WTC11 (cell line): ENCODE results near the gene PI4KB.

Experiments
- CREM ChIP-seq: sonication (generic); formaldehyde crosslinking; IDR thresholded peaks from 2 replicates; pipeline ENCODE4 v1.8.1; 2022; ENCODE audit warnings: mild to moderate bottlenecking, missing genetic modification reagents, moderate library complexity
- FOXP1 ChIP-seq: sonication (generic); formaldehyde crosslinking; IDR thresholded peaks from 2 replicates; pipeline ENCODE4 v1.8.0; 2022; ENCODE audit warnings: missing genetic modification reagents, mild to moderate bottlenecking, moderate library complexity, borderline replicate concordance
- NFYB ChIP-seq: sonication (generic); formaldehyde crosslinking; conservative IDR thresholded peaks from 2 replicates; pipeline ENCODE4 v1.8.0; 2022; ENCODE audit warnings: low read depth, missing genetic modification reagents
- TF ChIP-seq, protein P1 (sequence below): sonication (generic); formaldehyde crosslinking; IDR thresholded peaks from 2 replicates; pipeline ENCODE4 v1.8.1; 2022; ENCODE audit warnings: missing genetic modification reagents, borderline replicate concordance
- TF ChIP-seq, protein P2 (sequence below): sonication (generic); formaldehyde crosslinking; IDR thresholded peaks from 2 replicates; pipeline ENCODE4 v1.8.1; 2022; ENCODE audit warnings: low read depth, mild to moderate bottlenecking, moderate library complexity, missing genetic modification reagents, borderline replicate concordance
- TF ChIP-seq, protein P3 (sequence below): fragments of 200-600 bp; IDR thresholded peaks from 2 replicates; pipeline ENCODE4 v1.8.0; 2022; ENCODE audit warnings: antibody characterized with exemption
- TF ChIP-seq, protein P4 (sequence below): sonication (generic); formaldehyde crosslinking; IDR thresholded peaks from 2 replicates; pipeline ENCODE4 v1.8.1; 2023; ENCODE audit warnings: mild to moderate bottlenecking, missing genetic modification reagents
- TF ChIP-seq, protein P5 (sequence below): sonication (generic); formaldehyde crosslinking; IDR thresholded peaks from 2 replicates; pipeline ENCODE4 v1.8.0; 2023; ENCODE audit warnings: missing genetic modification reagents

DNA sequence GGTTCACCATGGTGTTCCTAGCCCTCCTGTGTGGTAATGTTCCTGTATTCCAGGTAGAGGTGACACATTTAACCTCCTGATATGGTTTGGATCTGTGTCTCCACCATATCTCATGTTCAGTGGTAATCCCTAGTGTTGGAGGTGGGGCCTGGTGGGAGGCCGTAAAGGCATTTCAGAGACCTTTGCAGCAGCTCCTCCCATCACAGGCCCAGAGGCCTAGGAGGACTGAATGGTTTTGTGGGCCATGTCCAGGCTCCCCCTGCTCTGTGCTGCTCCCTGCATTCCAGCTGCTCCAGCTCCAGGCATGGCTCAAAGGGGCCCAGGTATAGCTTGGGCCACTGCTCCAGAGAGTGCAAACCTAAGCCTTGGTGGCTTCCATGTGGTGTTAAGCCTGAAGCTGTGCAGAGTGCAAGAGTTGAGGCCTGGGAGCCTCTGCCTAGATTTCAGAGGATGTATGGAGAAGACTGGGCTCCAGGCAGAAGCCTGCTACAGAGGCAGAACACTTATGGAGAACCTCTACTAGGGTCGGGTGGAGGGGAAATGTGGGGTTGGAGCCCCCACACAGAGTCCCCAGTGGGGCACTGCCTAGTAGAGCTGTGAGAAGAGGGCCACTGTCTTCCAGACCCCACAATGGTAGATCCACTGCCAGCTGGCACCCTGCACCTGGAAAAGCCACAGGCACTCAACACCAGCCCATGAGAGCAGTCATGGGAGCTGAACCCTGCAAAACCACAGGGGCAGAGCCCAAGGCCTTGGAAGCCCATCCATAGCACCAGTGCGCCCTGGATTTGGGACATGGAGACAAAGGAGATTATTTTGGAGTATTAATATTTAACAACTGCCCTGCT is 35.3 kb upstream of the PI4KB start:
- no peak for TF ChIP-seq FOXP1
- TF ChIP-seq, protein P1, sequence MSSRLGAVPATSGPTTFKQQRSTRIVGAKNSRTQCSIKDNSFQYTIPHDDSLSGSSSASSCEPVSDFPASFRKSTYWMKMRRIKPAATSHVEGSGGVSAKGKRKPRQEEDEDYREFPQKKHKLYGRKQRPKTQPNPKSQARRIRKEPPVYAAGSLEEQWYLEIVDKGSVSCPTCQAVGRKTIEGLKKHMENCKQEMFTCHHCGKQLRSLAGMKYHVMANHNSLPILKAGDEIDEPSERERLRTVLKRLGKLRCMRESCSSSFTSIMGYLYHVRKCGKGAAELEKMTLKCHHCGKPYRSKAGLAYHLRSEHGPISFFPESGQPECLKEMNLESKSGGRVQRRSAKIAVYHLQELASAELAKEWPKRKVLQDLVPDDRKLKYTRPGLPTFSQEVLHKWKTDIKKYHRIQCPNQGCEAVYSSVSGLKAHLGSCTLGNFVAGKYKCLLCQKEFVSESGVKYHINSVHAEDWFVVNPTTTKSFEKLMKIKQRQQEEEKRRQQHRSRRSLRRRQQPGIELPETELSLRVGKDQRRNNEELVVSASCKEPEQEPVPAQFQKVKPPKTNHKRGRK (CRISPR knock-in tag): no peak
- no peak for TF ChIP-seq CREM (CRISPR knock-in tag)
- TF ChIP-seq, protein P2, sequence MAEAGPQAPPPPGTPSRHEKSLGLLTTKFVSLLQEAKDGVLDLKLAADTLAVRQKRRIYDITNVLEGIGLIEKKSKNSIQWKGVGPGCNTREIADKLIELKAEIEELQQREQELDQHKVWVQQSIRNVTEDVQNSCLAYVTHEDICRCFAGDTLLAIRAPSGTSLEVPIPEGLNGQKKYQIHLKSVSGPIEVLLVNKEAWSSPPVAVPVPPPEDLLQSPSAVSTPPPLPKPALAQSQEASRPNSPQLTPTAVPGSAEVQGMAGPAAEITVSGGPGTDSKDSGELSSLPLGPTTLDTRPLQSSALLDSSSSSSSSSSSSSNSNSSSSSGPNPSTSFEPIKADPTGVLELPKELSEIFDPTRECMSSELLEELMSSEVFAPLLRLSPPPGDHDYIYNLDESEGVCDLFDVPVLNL (CRISPR knock-in tag): no peak
- TF ChIP-seq, protein P3, sequence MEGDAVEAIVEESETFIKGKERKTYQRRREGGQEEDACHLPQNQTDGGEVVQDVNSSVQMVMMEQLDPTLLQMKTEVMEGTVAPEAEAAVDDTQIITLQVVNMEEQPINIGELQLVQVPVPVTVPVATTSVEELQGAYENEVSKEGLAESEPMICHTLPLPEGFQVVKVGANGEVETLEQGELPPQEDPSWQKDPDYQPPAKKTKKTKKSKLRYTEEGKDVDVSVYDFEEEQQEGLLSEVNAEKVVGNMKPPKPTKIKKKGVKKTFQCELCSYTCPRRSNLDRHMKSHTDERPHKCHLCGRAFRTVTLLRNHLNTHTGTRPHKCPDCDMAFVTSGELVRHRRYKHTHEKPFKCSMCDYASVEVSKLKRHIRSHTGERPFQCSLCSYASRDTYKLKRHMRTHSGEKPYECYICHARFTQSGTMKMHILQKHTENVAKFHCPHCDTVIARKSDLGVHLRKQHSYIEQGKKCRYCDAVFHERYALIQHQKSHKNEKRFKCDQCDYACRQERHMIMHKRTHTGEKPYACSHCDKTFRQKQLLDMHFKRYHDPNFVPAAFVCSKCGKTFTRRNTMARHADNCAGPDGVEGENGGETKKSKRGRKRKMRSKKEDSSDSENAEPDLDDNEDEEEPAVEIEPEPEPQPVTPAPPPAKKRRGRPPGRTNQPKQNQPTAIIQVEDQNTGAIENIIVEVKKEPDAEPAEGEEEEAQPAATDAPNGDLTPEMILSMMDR: no peak
- TF ChIP-seq, protein P4, sequence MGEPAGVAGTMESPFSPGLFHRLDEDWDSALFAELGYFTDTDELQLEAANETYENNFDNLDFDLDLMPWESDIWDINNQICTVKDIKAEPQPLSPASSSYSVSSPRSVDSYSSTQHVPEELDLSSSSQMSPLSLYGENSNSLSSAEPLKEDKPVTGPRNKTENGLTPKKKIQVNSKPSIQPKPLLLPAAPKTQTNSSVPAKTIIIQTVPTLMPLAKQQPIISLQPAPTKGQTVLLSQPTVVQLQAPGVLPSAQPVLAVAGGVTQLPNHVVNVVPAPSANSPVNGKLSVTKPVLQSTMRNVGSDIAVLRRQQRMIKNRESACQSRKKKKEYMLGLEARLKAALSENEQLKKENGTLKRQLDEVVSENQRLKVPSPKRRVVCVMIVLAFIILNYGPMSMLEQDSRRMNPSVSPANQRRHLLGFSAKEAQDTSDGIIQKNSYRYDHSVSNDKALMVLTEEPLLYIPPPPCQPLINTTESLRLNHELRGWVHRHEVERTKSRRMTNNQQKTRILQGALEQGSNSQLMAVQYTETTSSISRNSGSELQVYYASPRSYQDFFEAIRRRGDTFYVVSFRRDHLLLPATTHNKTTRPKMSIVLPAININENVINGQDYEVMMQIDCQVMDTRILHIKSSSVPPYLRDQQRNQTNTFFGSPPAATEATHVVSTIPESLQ (CRISPR knock-in tag): no peak
- TF ChIP-seq, protein P5, sequence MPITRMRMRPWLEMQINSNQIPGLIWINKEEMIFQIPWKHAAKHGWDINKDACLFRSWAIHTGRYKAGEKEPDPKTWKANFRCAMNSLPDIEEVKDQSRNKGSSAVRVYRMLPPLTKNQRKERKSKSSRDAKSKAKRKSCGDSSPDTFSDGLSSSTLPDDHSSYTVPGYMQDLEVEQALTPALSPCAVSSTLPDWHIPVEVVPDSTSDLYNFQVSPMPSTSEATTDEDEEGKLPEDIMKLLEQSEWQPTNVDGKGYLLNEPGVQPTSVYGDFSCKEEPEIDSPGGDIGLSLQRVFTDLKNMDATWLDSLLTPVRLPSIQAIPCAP: no peak
- no peak for TF ChIP-seq NFYB (CRISPR knock-in tag)
